GM19395 (cell line): ENCODE results near the gene DNAI2.
A peak's percentile ranks its signal among the peaks of the same experiment; 100 is the strongest.
"Not testable (repeated sequence)": the region's sequence is repeated elsewhere in the genome, so short reads cannot be mapped to it uniquely, and the experiment has no call there.

Source experiments
- ATAC-seq: cut with Tn5 transposase; IDR thresholded peaks from one replicate; pipeline ENCODE4 v1.9.1; 2021; ENCODE audit warnings: mild to moderate bottlenecking, moderate library complexity; ENCODE audit not compliant: unreplicated experiment

DNAI2 gene

GRCh38 chr17:74274709-74275340, 791 bp downstream of the DNAI2 start:
- no peak for ATAC-seq

- ATAC-seq: no peak
Observed at GRCh38 chr17:74276051-74276476, 2.0 kb downstream of the DNAI2 start.

- ATAC-seq: no peak
Observed at GRCh38 chr17:74276541-74277009, 2.5 kb downstream of the DNAI2 start.

- no peak for ATAC-seq
Observed at GRCh38 chr17:74277935-74278334, 3.9 kb downstream of the DNAI2 start.

GRCh38 chr17:74279617-74280016, 5.6 kb downstream of the DNAI2 start:
- not testable (repeated sequence) for ATAC-seq

- ATAC-seq: peak; percentile 76
Observed at GRCh38 chr17:74280093-74280513, 6.1 kb downstream of the DNAI2 start.

GRCh38 chr17:74281799-74282198, 7.8 kb downstream of the DNAI2 start:
- no peak for ATAC-seq

GRCh38 chr17:74282274-74282586, 8.2 kb downstream of the DNAI2 start:
- ATAC-seq: not testable (repeated sequence)

GRCh38 chr17:74282587-74283370, 8.7 kb downstream of the DNAI2 start:
- no peak for ATAC-seq

GRCh38 chr17:74283371-74283673, 9.3 kb downstream of the DNAI2 start:
- no peak for ATAC-seq

GRCh38 chr17:74287031-74287602, 13.1 kb downstream of the DNAI2 start:
- ATAC-seq: no peak

GRCh38 chr17:74288785-74289184, 14.8 kb downstream of the DNAI2 start:
- no peak for ATAC-seq

GRCh38 chr17:74289688-74290087, 15.7 kb downstream of the DNAI2 start:
- ATAC-seq: no peak

- ATAC-seq: no peak
Observed at GRCh38 chr17:74290340-74290739, 16.3 kb downstream of the DNAI2 start.

- no peak for ATAC-seq
Observed at GRCh38 chr17:74292495-74292894, 18.5 kb downstream of the DNAI2 start.

GRCh38 chr17:74295625-74296547, 21.9 kb downstream of the DNAI2 start:
- ATAC-seq: no peak

GRCh38 chr17:74296548-74296936, 22.5 kb downstream of the DNAI2 start:
- ATAC-seq: no peak

- no peak for ATAC-seq
Observed at GRCh38 chr17:74297941-74298340, 23.9 kb downstream of the DNAI2 start.

- no peak for ATAC-seq
Observed at GRCh38 chr17:74298778-74299177, 24.7 kb downstream of the DNAI2 start.

GRCh38 chr17:74299226-74300009, 25.4 kb downstream of the DNAI2 start:
- no peak for ATAC-seq
